HG03521 (cell line): Measurements from ENCODE around the gene STK32B.

Experiments
- ATAC-seq: cut with Tn5 transposase; IDR thresholded peaks from one replicate; pipeline ENCODE4 v1.9.1; 2021; ENCODE audit warnings: mild to moderate bottlenecking, moderate library complexity; ENCODE audit not compliant: unreplicated experiment

STK32B gene

DNA sequence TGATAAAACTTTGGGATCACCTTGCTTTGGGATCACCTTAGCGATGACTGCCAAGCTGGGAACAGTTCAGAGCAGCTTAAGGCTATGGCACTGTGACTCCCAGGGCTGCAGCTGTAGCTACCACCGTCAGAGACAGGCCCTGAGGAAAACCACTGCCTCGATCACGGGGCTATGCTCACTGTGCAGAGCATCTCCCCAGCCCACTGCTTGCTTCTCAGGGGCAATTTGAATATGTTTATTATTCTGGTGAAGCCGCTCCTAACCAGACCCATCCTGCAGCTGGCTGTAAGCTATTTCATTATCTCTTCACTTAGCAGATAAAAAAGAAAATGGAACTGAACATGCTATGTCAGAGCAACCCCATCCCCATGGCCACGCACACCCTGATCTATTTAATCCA, 328.6 kb downstream of the STK32B start:
- no peak for ATAC-seq

DNA sequence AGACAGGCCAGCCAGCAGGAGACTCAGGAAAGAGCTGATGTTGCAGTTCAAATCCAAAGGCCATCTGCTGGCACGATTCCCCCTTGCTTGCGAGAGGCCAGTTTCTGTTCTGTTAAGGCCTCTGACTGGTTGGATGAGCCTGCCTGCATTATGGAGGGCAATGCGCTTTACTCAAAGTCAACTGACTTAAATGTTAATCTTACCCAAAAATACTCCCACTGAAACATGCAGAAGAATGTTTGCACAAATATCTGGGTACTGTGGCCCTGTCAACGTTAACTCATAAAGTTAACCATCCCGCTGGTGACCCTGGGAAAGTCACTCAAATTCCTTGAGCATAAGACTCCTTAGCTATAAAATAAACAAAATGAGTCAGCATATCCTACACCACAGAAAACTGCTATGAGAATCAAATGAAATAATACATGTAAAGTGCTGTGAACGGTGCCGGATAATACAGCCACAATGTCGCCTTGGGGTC, 330.7 kb downstream of the STK32B start:
- ATAC-seq: no peak

DNA sequence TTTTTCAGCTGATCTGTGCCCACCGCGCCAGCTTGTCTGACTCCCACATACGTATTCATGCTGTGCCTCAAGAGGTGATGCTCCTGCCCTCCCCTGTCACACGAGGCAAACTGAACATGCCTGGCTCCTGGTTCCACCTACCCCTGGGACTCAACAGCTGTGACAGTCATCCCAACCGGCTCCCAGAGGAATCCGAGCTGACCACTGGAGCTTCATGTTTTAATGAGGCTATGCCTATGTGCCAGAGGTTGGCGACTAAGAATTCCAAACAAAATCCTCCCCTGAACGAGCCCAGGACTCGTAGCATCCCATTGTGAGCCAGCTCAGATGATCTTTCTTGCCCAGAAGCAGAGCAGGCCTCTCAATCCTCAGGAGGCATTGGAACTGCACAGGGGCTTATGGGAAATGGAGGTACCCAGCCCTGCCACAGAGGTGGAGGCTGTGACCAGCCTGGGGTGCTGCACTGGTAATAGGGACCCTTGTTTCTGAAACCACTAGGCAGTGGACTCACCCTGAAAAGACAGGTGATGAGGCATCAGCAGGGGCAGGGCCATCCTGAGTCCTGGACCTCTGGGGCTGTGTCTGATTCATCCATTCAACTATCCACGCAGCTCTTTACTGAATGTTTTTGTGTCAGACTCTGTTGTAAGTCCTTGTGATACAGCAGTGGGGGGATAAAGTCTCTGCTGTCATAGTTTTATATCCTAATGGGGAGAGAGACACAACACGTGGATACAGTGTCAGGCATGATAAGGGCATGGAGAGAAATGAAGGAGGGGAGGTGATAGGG, 332.1 kb downstream of the STK32B start:
- ATAC-seq: no peak

GRCh38 chr4:5385741-5386311, 334.5 kb downstream of the STK32B start:
- no peak for ATAC-seq

DNA sequence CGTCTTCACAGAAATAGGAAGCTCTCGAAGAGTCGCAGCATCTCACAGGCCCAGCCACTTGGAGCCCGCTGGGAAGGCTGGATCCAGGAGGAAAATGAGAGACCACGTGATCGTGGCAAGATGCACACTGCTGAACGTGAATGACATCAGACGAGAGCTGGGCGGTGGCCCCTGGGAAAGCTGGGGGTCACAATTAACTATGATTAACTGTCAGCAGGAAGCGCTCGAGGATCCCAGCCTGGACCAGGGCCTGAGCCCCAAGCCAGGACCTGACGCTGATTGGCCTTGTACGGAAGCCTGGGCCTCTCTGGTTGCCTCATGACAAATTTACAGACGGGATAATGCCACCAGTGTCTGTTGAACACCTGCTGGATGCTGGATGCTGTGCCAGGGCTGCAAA, 335.6 kb downstream of the STK32B start:
- ATAC-seq: no peak

DNA sequence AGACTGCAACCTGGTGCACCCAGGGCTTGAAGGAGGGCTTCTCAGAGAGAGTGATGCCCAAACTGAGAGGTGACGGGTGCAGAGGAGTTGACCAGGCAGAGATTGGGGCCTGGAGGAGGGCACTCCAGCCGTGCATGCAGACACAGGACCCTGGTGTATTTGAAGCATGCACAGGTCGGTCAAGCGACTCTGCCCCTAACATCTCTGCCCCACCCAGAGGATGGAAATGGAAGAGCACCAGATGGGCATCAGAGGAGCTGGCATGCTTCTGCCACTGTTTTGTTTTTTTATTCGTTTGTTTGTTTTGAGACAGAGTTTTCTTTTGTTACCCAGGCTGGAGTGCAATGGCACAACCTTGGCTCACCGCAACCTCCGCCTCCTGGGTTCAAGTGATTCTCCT, 336.2 kb downstream of the STK32B start:
- ATAC-seq: no peak

- no peak for ATAC-seq
Measured at GRCh38 chr4:5389756-5390310, 338.6 kb downstream of the STK32B start.

DNA sequence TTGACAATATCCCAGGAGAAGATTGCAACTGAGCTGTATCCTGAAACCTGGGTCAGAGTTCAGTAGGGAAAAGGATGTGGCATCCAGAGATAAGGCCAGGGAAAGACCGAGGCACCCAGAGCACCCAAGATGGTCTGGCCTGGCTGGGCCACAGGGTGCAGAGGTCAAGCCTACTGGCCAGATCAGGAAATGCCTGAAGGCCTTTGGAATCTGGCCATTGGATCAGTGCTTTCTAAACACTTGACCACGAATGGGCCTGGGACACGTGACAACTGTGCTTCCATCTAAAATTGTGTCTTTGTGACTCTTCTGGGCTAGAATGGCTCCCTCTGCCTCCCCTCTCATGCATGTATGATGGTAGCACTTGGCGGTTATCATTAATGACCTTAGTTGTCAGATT, 340.2 kb downstream of the STK32B start:
- no peak for ATAC-seq

- no peak for ATAC-seq
Measured at GRCh38 chr4:5393911-5394513, 342.7 kb downstream of the STK32B start.

GRCh38 chr4:5395781-5396180, 344.5 kb downstream of the STK32B start:
- ATAC-seq: no peak

GRCh38 chr4:5398056-5398455, 346.8 kb downstream of the STK32B start:
- no peak for ATAC-seq

DNA sequence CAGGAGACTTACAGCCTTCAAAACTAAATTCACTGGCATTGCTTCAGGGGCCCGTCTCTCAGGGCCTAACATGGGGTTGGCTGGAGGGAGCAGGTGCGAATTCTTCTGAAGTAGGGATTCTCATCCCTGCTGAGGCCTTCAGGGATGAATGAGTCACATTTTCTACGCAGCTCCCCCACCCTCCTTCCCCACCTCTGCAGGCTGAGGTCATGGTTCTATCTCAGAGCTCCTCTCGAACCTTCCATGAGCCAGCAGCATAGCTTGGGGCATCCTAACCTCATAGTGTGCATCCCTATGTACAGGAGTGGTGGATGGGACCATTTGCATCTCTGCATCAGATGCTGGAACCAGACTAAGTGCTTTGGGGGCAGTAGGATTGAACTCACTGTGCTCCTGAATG, 347.8 kb downstream of the STK32B start:
- no peak for ATAC-seq

GRCh38 chr4:5399790-5400421, 348.6 kb downstream of the STK32B start:
- ATAC-seq: no peak

DNA sequence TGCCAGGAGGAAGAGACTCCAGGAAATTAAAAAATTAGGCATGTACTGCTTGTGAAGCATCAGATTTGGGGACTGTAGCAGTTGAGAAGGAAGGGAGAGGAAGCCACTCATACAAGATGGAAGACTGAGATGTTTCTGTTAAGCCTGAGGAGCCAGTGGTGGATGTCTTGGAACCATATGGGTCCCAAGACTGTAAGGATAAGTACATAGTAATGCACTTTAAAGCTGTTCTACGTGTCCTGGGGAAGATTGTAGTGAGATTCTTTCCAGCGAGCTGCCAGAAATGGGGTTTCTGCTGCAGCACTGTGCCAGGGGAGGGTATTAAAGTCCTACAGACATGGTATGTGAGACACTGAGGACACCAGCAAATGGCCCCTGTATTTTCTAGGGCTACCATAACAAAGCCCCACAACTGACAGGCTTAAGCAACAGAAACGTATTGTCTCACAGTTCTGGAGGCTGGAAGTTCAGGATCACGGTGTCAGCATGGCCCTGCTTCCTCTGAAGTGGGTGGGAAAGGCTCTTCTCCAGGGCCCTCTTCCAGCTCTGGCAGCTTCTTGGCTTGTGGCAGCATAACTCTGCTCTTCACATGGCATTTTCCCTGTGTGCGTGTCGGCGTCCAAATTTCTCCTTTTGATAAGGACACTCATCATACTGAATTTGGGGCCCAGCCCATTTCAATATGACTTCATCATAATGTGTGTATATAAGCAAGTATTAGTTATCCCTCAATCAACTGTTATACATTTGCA, 352.6 kb downstream of the STK32B start:
- ATAC-seq: no peak

DNA sequence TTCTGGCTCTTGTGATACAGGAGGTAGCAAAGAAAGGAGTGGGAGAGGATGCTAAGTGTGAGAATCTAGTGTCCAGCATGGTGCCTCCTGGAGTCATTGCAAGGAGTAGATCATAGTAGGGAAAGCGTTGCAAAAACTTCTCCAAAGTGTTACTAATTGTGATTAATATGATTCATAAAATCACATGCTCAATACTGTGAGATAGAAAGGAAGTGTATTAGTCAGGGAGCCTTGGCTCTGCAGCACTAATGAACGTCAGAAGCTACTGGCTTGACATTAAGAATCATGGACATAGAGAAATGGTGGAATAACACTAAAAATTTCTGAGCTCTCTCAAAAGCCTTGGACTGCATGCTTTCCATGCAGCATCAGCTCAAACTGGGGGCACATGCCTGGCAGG, 358.0 kb downstream of the STK32B start:
- ATAC-seq: no peak

DNA sequence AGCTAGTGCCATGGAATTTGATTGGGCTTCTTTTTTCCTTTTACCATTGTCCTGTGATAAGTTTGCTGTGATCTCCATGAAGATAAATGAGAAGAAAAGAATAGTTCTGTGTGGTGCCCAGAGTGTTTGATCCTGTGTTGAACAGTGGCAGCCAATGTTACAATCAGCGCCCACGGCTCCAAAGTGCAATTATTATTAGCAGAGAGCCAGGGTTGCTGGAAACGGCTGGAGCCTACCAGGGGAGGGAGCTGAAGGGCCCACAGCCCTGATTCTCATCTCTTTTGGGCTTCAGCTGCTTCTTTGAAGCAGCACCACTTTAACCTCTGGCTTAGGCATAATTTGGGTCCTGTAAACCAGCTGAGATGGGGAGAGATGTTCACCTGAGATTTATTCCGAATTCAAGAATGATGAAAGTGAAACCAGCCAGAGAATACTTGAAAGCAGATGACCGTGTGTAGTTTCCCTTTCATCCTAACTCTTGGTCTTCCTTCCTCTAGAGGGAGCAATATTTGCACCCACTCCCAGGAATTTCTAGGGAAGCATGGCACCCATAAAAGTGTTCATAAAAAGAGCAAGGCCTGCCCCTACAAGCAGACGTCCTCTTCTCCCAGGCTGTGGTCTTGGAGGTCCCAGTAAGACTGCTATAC, 358.8 kb downstream of the STK32B start:
- ATAC-seq: no peak

DNA sequence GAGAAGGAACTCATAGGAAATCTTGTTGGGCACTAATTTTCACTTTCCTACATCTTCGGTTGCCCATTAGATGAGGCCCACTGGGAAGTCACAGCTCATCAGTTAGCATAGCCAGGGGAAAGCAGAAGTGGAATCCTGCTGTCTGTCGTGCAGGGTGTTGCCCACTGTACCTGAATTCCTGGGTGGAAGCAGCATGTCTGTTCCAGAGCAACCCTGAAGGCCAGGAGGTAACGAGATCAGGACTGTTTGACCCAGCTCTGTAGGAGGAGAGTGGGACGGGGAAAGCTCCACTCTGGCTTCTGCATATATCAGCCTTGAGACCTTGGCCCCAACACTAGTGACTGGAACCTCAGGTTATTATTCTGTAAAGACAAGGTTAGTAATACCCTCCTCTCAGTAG, 361.0 kb downstream of the STK32B start:
- ATAC-seq: no peak

GRCh38 chr4:5412751-5413150, 361.5 kb downstream of the STK32B start:
- no peak for ATAC-seq

GRCh38 chr4:5416637-5417036, 365.4 kb downstream of the STK32B start:
- no peak for ATAC-seq

DNA sequence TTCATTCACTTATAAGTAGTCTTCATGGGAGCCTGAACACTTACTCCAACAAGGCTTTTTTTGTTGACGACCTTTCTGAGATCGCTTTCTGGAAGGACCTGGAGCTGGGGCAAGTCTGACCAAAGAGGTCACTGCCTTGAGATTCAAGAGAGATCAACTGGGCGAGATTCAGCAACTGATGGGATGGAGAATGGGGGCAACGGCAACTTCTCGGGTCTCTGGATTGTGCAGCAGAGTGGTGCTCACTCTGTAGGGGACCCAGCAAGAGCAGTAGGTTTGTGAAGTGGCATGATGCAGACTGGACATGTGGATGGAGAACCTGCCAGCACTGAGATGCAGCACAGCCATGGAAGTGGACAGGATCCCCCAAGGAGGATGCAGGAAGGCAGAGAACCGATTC, 369.0 kb downstream of the STK32B start:
- ATAC-seq: no peak
